Measurements from ENCODE around the gene TAX1BP1.

GRCh38 chr7:27866256-27866655, 126.3 kb downstream of the TAX1BP1 start:
- no peak for TF ChIP-seq POLR2A (IDR thresholded peaks at IDR 0.05)
- TF ChIP-seq, protein P1, sequence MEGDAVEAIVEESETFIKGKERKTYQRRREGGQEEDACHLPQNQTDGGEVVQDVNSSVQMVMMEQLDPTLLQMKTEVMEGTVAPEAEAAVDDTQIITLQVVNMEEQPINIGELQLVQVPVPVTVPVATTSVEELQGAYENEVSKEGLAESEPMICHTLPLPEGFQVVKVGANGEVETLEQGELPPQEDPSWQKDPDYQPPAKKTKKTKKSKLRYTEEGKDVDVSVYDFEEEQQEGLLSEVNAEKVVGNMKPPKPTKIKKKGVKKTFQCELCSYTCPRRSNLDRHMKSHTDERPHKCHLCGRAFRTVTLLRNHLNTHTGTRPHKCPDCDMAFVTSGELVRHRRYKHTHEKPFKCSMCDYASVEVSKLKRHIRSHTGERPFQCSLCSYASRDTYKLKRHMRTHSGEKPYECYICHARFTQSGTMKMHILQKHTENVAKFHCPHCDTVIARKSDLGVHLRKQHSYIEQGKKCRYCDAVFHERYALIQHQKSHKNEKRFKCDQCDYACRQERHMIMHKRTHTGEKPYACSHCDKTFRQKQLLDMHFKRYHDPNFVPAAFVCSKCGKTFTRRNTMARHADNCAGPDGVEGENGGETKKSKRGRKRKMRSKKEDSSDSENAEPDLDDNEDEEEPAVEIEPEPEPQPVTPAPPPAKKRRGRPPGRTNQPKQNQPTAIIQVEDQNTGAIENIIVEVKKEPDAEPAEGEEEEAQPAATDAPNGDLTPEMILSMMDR (IDR thresholded peaks at IDR 0.05), result no peak
- no peak for TF ChIP-seq POLR2AphosphoS5 (IDR thresholded peaks at IDR 0.05)

All from breast epithelium (tissue), 3 donors.